T47D (cell line): ENCODE results near the gene NEDD9.

Source experiments
- DNase-seq, 2 experiments: peaks; one replicate each; pipeline versions ENCODE4 v3.0.0 to v3.0.0-alpha.2; 2011 to 2012; ENCODE audit warnings: low read depth in 1 of 2, low spot score in 1 of 2
- JUND ChIP-seq: IDR thresholded peaks from 2 replicates; pipeline ENCODE4 v1.6.1; 2012; ENCODE audit warnings: low read depth
- in situ Hi-C: cut with HindIII; loops from 2 replicates; pipeline ENCODE4 v1.10.0; 2016; ENCODE audit warnings: low sequenced_read_pairs, low pct_unique_long_range_greater_than_20kb

Gene NEDD9

GRCh38 chr6:11206576-11206975 lies 25.9 kb downstream of the NEDD9 start:
- in situ Hi-C loops: no loop called here
- no peak for DNase-seq

GRCh38 chr6:11204794-11205366 lies 27.6 kb downstream of the NEDD9 start:
- no peak for DNase-seq
- no peak for TF ChIP-seq JUND
- in situ Hi-C loops: no loop called here

More at GRCh38 chr6:11206576-11206975, 25.9 kb downstream of the NEDD9 start:
- no peak for TF ChIP-seq JUND

- DNase-seq: no peak
- no peak for TF ChIP-seq JUND
- in situ Hi-C loops: no loop called here
Measured at GRCh38 chr6:11204005-11204399, 28.5 kb downstream of the NEDD9 start.

- in situ Hi-C loops: no loop called here
- DNase-seq: no peak
- TF ChIP-seq JUND: no peak
Measured at GRCh38 chr6:11203306-11204004, 29.0 kb downstream of the NEDD9 start.

GRCh38 chr6:11202513-11203305 lies 29.8 kb downstream of the NEDD9 start:
- in situ Hi-C loops: no loop called here
- DNase-seq: no peak

GRCh38 chr6:11201772-11202512 lies 30.5 kb downstream of the NEDD9 start:
- DNase-seq: no peak
- no peak for TF ChIP-seq JUND
- in situ Hi-C loops: no loop called here

More at GRCh38 chr6:11202513-11203305, 29.8 kb downstream of the NEDD9 start:
- no peak for TF ChIP-seq JUND

GRCh38 chr6:11201015-11201414 lies 31.5 kb downstream of the NEDD9 start:
- in situ Hi-C loops: no loop called here
- no peak for DNase-seq
- TF ChIP-seq JUND: no peak

GRCh38 chr6:11200356-11200755 lies 32.1 kb downstream of the NEDD9 start:
- no peak for TF ChIP-seq JUND
- in situ Hi-C loops: no loop called here
- DNase-seq: no peak

GRCh38 chr6:11198663-11199603 lies 33.5 kb downstream of the NEDD9 start:
- in situ Hi-C loops: no loop called here
- TF ChIP-seq JUND: no peak
- DNase-seq: no peak

- no peak for DNase-seq
- no peak for TF ChIP-seq JUND
- in situ Hi-C loops: no loop called here
Measured at GRCh38 chr6:11197850-11198249, 34.6 kb downstream of the NEDD9 start.

GRCh38 chr6:11197175-11197536 lies 35.3 kb downstream of the NEDD9 start:
- no peak for TF ChIP-seq JUND
- in situ Hi-C loops: no loop called here
- no peak for DNase-seq
